ENCODE measurements around the gene RBM18.

DNA sequence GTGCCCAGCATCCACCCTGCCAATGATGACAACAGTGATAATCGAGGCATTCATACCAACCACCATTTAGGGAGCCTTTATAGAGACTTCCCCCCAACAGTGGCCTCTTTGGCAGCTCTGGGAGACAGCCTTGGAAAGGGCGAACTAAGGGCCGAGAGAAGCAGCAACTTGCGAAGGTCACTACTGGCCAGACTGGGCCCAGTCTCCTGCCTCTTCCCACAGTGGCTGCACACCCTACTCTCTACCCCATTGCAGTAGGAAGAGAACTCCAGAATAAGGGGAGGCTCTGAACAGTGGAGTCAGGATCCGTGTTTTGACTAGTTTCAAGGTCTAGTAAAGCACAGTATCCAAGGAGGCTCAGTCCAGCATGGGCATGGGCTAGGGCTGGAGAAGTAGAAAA, 41.2 kb downstream of the RBM18 start:
- TF ChIP-seq, protein P1, sequence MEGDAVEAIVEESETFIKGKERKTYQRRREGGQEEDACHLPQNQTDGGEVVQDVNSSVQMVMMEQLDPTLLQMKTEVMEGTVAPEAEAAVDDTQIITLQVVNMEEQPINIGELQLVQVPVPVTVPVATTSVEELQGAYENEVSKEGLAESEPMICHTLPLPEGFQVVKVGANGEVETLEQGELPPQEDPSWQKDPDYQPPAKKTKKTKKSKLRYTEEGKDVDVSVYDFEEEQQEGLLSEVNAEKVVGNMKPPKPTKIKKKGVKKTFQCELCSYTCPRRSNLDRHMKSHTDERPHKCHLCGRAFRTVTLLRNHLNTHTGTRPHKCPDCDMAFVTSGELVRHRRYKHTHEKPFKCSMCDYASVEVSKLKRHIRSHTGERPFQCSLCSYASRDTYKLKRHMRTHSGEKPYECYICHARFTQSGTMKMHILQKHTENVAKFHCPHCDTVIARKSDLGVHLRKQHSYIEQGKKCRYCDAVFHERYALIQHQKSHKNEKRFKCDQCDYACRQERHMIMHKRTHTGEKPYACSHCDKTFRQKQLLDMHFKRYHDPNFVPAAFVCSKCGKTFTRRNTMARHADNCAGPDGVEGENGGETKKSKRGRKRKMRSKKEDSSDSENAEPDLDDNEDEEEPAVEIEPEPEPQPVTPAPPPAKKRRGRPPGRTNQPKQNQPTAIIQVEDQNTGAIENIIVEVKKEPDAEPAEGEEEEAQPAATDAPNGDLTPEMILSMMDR (IDR thresholded peaks at IDR 0.05): no peak
- no peak for TF ChIP-seq POLR2A (IDR thresholded peaks at IDR 0.05)
